Effector CD8-positive, alpha-beta T cell (primary cell): ENCODE results near the gene KCNA2.

Experiments used
- DNase-seq: peaks from one replicate; lab custom pipeline; 2025; lab: John Stamatoyannopoulos, UW

The KCNA2 gene

GRCh38 chr1:110602466-110602865, 3.7 kb downstream of the KCNA2 start:
- DNase-seq, result no peak

DNA sequence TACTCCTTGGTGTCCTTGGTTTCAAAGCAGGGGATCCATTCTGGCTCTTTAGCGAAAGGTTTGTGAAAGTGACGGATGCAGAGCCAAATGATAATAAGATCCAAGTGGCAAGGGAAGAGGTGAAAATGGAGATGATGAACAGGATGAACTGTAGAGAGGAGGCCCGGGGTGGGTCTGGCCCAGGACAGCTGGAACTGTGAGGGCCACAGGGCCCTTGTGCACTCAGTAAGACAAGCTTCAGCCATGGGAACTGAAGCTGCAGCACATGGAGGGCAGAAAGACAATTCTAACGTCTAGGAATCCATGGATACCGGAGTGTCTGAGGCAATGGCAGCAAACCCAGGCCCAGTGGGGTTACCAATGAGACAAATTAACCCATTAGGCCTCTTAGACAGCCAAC, 4.8 kb downstream of the KCNA2 start:
- no peak for DNase-seq

GRCh38 chr1:110600716-110601115, 5.4 kb downstream of the KCNA2 start:
- no peak for DNase-seq

- DNase-seq, result no peak
These were observed 8.2 kb downstream of the KCNA2 start for GRCh38 chr1:110597966-110598365.

GRCh38 chr1:110596312-110596711, 9.8 kb downstream of the KCNA2 start:
- no peak for DNase-seq

DNA sequence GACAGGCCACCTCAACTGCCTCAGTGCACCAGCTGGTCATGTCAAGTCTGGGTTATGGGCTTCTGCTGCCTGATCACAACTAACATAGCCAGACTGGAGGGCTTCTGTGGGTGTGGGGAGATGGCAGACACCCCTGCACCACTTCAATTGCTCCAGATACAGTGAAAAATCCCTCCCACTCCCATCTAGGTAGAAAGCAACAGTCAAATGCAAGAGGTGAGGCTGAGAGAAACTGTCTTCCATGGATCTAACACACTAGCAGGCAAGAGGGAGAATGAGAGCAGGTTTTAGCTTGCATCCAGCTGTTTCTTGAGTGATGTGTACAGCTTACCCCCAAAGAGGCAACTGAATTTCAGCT, 10.8 kb downstream of the KCNA2 start:
- DNase-seq, result no peak

DNA sequence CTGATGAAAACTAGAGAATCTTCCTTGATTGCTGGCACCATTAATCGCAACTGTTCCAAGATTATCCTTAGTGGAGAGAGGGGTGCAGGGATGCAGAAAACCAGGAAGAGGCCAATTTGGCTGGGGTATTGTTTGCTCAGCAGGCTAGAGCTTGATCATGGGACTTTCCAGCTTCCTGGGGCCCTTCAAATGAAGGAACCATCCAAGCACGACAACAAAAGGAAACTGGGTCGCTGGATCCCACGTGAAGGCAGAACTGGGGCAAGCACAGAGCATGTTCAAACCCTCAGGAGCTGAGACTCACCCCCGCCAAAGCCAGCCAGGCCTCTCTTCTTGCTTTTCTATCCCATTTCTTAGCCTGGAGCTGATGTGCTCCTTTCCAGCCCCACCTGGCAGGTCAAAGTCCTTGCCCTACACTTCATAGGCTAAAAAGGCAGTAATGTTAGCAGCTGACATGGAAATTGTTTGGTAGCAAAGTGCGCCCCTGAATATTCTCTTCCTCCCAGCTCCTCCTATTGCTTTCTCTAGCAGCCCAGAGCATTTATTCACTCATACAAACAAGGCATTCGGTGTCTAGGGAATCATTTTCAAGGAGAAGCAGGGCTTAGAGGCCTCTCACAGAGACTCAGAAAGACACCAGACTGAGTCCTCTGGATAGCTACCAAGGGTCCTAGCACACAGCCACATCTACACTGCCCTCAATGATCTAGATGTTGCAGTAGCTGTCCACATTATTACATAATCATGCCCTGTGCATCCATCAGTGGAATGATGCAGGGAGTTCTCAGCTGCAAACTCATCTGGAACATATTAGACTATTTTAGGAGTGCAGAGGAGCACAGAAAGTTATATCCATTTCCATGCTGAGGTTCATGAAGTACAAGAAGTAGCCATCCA, 11.5 kb downstream of the KCNA2 start:
- no peak for DNase-seq

DNA sequence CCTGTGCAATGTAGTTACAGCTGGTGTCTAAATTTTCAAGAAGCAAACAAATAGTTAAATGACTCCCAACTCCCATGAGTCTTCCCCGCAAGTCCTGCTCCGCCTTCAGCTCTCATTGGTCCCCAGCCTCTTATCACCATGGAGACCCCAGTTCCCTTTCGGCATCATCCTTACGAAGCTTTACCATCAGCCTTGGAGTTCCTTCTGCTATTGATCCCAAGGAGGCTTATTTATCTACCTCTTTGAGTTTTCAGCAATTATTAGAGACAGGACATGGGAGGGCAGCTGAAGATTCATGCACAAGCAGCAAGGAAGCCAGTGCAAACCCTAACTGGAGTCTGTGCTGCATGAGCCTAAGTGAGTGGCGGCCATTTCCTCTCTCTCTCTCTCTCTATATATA, 12.3 kb downstream of the KCNA2 start:
- no peak for DNase-seq

DNA sequence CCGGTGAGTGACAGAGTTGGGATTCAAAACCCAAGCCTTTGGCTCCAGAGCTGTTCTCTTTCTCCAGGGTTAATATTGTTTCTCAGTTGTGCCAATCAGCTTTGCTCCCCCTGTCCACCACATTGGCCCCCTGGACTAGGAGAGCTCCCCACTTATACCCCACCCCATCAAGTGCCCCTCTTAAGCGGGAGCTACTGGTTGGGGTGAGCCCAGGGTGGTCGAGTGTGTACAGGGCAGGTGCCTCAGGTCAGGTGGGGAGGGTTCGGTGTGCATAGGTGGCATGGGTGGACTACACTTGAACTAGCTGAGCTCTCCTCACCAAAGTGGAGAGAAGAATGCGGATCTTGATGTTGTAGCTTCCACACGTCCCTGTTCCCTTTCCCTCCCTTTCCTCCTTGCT, 14.2 kb downstream of the KCNA2 start:
- no peak for DNase-seq

DNA sequence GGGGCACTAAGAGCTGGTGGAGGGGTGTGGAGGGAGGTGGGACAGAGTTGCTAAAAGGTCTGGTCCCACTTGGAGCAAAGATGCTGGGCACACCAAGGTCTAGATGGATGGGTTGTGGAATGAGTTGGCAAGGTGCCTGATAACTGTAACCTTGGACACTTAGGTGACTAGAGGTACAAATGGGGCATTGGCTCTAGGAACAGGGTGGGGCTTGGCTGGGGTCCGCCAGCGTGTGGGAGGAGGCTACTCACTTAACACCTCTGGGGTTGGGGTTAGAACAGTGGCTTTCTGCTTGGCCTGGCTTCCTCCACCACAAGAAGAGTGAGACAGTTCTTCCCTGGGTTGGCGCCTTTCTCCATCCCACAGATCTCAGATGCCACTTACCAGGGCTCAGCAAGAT, 17.2 kb downstream of the KCNA2 start:
- DNase-seq, result no peak

- DNase-seq, result no peak
These were observed 17.7 kb downstream of the KCNA2 start for GRCh38 chr1:110588486-110588885.

GRCh38 chr1:110587906-110588305, 18.3 kb downstream of the KCNA2 start:
- no peak for DNase-seq

- no peak for DNase-seq
These were observed 20.7 kb downstream of the KCNA2 start for GRCh38 chr1:110585481-110585880.

DNA sequence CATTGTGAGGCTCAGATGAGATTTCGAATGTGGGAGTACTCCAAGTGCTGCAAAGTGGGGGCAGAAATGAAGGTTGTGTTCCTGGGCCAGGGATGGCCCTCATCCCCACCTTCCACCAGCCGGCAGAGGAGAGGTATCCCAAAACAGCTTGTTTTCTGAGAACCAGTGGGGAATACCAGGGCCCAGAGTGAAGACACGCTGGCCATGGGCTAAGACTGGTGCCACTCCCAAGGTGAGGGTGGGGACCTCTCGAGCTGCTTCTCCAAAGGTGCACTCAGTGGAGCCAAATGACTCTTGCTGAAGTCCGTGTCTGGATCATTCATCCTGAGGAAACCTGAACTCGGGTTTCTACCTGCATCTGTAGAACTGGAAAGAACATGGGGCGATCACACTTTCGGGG, 22.1 kb downstream of the KCNA2 start:
- DNase-seq, result no peak

DNA sequence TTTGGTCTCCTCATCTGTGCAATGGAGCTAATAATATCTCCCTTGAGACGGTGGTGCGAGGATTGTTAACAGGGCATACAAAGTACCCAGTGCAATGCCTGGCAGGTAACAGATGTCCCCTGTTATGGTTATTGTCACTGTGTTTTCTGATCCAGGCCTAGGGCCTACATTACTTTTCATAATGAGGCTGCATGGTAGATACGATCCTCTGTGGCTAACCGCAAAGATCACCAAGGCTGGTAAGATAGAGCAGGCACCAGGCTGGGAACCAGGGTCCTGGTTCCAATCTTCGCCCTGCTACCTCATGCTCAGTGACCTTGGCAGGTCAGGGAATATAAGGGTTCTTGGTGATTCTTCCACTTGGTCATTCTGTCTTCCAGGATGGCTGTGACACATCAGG, 22.7 kb downstream of the KCNA2 start:
- no peak for DNase-seq

GRCh38 chr1:110582378-110582777, 23.8 kb downstream of the KCNA2 start:
- DNase-seq, result no peak

- no peak for DNase-seq
These were observed 24.4 kb downstream of the KCNA2 start for GRCh38 chr1:110581682-110582145.

DNA sequence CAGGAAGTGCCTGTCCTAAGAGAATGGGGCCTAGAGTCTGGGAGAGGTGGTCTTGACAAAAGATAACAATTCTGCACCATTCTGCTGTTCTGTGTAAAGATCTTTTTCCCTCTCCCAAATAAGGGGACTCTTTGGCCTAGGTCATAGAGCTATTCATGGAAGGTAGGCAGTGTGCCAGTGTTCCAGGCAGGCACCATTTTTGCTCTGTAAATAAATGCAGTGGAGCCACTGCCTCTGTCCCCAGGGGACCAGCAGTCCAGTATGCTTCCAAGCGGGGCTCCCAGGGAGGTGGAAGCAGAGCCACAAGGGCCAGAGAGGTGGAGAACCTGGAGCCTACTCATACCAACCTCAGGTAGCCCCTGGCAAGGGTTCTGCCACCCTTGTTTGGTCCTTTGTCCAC, 25.9 kb downstream of the KCNA2 start:
- DNase-seq, result no peak

- DNase-seq, result no peak
These were observed 26.7 kb downstream of the KCNA2 start for GRCh38 chr1:110579460-110579859.

DNA sequence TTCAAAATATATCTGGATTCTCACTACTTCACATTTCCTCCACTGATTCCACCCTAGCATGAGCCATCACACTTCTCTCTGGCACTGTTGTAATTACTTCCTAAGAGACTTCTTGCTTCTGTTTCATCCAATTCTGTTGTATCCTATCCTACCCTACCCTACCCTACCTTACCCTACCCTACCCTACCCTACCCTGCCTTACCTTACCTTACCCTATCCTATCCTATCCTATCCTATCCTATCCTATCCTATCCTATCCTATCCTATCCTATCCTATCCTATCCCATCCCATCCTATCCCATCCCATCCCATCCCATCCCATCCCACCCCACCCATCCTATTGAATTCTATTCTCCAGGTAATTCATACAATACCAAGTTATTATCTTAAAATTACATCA, 29.7 kb downstream of the KCNA2 start:
- no peak for DNase-seq

GRCh38 chr1:110573314-110573713, 32.8 kb downstream of the KCNA2 start:
- DNase-seq, result no peak

- no peak for DNase-seq
These were observed 33.4 kb downstream of the KCNA2 start for GRCh38 chr1:110572751-110573150.

GRCh38 chr1:110570901-110571300, 35.3 kb downstream of the KCNA2 start:
- no peak for DNase-seq

GRCh38 chr1:110570307-110570706, 35.9 kb downstream of the KCNA2 start:
- DNase-seq, result no peak
